Neural crest cell (in vitro differentiated cells): Measurements from ENCODE around the gene RGMA. TPM values are rescaled to one million over a fixed set of nuclear protein-coding genes. Genes with fewer than 3 reads are reported as not detected.

ENCODE experiments used
- DNase-seq: peaks from one replicate; pipeline ENCODE4 v3.0.0; 2021; ENCODE audit warnings: low read depth, mixed read lengths, low spot score
- H3K27ac Mint-ChIP-seq: one replicate; pipeline ENCODE4 v1.8.0; 2021; ENCODE audit warnings: mild to moderate bottlenecking, mixed read lengths; ENCODE audit not compliant: unreplicated experiment
- H3K27me3 Mint-ChIP-seq: 2 replicates; pipeline ENCODE4 v1.8.0; 2021; ENCODE audit warnings: low read depth, mild to moderate bottlenecking, mixed read lengths
- H3K36me3 Mint-ChIP-seq: 2 replicates; pipeline ENCODE4 v1.8.0; 2021; ENCODE audit warnings: low read depth, mild to moderate bottlenecking, mixed read lengths
- H3K4me1 Mint-ChIP-seq: 2 replicates; pipeline ENCODE4 v1.8.0; 2021; ENCODE audit warnings: mixed read lengths
- H3K4me3 Mint-ChIP-seq: one replicate; pipeline ENCODE4 v1.8.0; 2021; ENCODE audit warnings: mild to moderate bottlenecking, mixed read lengths
- H3K9me3 Mint-ChIP-seq: 2 replicates; pipeline ENCODE4 v1.8.0; 2021; ENCODE audit warnings: mixed read lengths
- total RNA-seq: library from RNA; stranded (reverse); gene quantifications from 2 replicates; pipeline ENCODE4 v1.2.1, GENCODE V29; 2021
- TF ChIP-seq, protein P1 (sequence below): fragments of 200-600 bp; sonication (generic); conservative IDR thresholded peaks from 2 replicates; pipeline ENCODE4 v1.5.0; 2021; ENCODE audit warnings: antibody characterized with exemption, mild to moderate bottlenecking

RGMA gene
- total RNA-seq, 1 donor from 2014 or later: 205 TPM

DNA sequence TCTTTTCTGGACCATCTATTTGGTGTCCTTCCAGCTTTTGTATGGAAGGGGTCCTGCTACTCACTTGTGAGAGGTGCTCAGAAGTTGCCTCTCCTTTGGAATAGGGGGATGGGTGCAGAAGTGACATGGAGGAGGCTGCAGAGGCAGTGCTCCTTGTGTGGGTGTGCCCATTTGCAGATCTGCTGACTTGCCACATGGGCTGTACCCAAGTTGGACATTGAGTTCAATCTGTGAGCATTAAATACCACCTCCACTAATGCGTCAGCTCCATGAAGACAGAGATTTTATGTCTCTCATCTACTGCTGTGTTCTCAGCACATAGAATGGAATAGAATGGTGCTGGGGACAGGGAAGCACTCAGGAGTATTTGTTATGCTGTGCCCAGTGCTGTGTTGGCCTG is 76.2 kb downstream of the RGMA start:
- Mint-ChIP-seq H3K4me3 (no peak overlapping the region), H3K9me3 (no peaks in the 10 kb centered on the region), H3K36me3 (peaks cover 53% of the 10 kb centered on the region), H3K4me1 (peaks cover 2% of the 10 kb centered on the region), H3K27ac (no peak overlapping the region), H3K27me3 (no peaks in the 10 kb centered on the region)
- no peak for DNase-seq
- TF ChIP-seq, protein P1, sequence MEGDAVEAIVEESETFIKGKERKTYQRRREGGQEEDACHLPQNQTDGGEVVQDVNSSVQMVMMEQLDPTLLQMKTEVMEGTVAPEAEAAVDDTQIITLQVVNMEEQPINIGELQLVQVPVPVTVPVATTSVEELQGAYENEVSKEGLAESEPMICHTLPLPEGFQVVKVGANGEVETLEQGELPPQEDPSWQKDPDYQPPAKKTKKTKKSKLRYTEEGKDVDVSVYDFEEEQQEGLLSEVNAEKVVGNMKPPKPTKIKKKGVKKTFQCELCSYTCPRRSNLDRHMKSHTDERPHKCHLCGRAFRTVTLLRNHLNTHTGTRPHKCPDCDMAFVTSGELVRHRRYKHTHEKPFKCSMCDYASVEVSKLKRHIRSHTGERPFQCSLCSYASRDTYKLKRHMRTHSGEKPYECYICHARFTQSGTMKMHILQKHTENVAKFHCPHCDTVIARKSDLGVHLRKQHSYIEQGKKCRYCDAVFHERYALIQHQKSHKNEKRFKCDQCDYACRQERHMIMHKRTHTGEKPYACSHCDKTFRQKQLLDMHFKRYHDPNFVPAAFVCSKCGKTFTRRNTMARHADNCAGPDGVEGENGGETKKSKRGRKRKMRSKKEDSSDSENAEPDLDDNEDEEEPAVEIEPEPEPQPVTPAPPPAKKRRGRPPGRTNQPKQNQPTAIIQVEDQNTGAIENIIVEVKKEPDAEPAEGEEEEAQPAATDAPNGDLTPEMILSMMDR: no peak

DNA sequence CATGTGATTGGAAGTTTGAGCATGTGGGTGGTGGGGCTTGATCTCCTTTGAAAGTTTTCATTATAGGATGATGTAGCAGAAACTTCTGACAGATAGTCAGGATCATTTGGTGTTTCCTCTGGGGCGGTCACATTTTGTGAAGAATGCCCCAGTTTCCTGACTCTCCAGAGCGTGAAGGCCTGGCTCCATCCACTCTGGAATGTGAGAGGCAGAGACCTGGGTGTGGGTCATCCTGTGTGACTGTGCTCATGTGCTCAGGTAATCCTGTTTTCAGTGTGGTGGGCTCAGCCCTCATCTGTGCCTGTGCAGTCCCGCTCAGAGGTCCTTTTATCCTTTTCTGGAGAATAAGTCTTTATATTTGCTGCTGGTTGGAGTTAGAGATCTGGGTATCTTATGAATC is 81.0 kb downstream of the RGMA start:
- DNase-seq: no peak
- Mint-ChIP-seq H3K4me1 (peaks cover 4% of the 10 kb centered on the region), H3K27me3 (no peaks in the 10 kb centered on the region), H3K4me3 (no peak overlapping the region), H3K9me3 (no peaks in the 10 kb centered on the region), H3K36me3 (peaks cover 45% of the 10 kb centered on the region), H3K27ac (peak overlapping the region; percentile 80)
- TF ChIP-seq, protein P1: no peak

DNA sequence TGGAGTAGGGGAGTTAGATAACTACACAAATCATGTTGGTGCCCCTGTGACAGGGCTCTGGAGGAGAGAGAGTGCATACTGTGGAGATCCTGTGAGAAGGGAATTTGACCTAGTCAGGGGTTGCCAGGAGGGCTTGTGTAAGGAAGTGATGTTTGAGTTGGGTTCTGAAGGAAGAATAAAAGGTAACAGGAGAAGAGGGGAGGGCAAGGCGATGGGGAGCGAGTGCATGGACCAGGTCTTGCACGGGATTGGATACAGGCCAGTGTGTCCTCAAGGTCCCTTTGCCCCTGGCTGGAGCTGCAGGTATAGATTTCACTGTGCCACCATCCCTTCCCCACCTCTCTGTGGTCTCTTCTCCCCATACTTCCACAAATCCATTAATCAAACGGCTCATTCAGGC is 83.9 kb downstream of the RGMA start:
- TF ChIP-seq, protein P1: no peak

DNA sequence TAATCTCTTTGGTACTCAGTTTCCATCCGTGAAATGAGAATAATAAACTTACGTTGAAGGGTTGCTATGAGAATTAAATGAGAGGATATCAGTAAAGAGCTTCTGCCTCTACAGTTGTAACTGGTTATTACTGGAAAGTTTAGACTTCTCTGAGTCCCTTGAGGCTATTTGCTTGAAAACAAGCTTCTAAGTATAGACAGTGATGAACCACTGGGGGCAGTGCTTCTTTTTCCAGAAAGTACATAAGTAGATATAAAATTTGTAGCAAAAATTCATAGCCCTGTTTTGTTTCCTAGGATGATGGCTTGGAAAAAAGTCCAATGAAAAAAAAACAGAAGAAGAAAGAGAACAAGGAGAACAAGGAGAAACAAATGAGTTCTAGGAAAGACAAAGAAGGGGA is 87.1 kb downstream of the RGMA start:
- TF ChIP-seq, protein P1: peak; percentile 47
- Mint-ChIP-seq H3K9me3 (no peaks in the 10 kb centered on the region), H3K27me3 (no peaks in the 10 kb centered on the region), H3K36me3 (peaks cover 52% of the 10 kb centered on the region), H3K27ac (no peak overlapping the region), H3K4me1 (no peaks in the 10 kb centered on the region), H3K4me3 (no peak overlapping the region)
- no peak for DNase-seq

More for the DNA sequence above, 83.9 kb downstream of the RGMA start:
- no peak for DNase-seq
- Mint-ChIP-seq H3K4me1 (peaks cover 4% of the 10 kb centered on the region), H3K9me3 (no peaks in the 10 kb centered on the region), H3K36me3 (peaks cover 50% of the 10 kb centered on the region), H3K27me3 (no peaks in the 10 kb centered on the region), H3K27ac (peak overlapping the region; percentile 64), H3K4me3 (no peak overlapping the region)

DNA sequence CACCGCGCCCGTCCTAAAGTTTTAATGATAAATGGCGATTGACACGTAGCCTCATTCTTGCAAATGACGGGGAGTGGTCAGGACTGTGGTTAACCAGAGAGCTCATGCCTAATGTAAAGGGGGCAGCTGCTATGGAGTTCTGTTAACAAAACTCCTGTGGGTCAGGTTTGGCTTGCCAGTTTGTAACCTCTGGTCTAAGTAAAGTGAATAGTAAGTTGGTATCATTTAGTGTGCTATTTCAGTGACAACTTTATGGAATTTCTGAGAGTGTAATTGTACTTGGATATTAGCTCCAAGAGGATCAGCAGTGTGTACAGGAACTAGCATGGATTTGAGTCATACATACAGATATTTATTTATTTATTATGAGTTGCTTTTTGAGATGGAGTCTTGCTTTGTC is 87.9 kb downstream of the RGMA start:
- no peaks in the 10 kb centered on the region for H3K27me3 Mint-ChIP-seq
- no peak for DNase-seq
- no peak overlapping the region for H3K27ac Mint-ChIP-seq
- no peaks in the 10 kb centered on the region for H3K9me3 Mint-ChIP-seq
- H3K4me1 Mint-ChIP-seq: no peaks in the 10 kb centered on the region
- H3K4me3 Mint-ChIP-seq: no peak overlapping the region
- H3K36me3 Mint-ChIP-seq: peaks cover 55% of the 10 kb centered on the region
- TF ChIP-seq, protein P1: no peak

- no peak overlapping the region for H3K4me3 Mint-ChIP-seq
- DNase-seq: no peak
- no peaks in the 10 kb centered on the region for H3K9me3 Mint-ChIP-seq
- H3K27ac Mint-ChIP-seq: no peak overlapping the region
- H3K27me3 Mint-ChIP-seq: no peaks in the 10 kb centered on the region
- peaks cover 46% of the 10 kb centered on the region for H3K36me3 Mint-ChIP-seq
- no peaks in the 10 kb centered on the region for H3K4me1 Mint-ChIP-seq
- TF ChIP-seq, protein P1: no peak
These were observed 91.2 kb downstream of the RGMA start for GRCh38 chr15:92997821-92998220.
